ENCODE measurements around the gene ATP5ME.

DNA sequence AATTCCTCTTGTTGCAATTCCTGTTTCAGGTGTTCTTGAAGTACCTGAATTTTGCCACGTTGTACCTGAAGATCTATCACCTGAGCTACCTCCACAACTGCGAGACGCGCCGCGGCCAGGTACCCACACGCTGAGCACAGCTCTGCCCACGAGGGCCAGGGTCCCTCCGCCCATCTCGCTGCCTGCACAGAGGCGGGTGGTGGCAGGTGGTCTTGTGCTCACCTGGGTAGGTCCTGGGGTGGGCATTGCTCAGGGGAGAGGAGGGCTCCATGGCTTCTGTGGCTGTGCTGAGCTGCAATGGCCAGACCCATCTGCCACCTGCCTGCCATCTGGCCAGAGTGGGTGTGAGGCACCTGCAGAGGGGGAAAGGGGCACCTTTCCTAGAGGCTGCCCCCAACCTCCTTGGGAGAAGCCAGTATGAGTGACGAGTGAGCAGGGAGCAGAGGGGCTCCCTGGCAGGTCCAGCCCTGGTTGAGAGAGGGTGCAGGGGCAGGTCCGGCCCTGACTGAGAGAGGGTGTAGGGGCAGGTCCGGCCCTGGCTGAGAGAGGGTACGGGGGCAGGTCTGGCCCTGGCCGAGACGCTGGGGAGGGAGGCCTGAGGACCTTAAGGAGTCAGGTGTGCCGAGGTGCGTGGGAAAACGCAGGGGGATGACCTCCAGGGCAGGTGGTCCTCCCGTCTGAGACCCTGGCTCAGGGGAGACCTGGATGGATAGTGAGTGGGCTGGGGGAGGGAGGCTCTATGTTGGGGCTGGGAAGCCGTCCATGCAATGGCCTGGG is 38.0 kb downstream of the ATP5ME start:
- TF ChIP-seq, protein P1, sequence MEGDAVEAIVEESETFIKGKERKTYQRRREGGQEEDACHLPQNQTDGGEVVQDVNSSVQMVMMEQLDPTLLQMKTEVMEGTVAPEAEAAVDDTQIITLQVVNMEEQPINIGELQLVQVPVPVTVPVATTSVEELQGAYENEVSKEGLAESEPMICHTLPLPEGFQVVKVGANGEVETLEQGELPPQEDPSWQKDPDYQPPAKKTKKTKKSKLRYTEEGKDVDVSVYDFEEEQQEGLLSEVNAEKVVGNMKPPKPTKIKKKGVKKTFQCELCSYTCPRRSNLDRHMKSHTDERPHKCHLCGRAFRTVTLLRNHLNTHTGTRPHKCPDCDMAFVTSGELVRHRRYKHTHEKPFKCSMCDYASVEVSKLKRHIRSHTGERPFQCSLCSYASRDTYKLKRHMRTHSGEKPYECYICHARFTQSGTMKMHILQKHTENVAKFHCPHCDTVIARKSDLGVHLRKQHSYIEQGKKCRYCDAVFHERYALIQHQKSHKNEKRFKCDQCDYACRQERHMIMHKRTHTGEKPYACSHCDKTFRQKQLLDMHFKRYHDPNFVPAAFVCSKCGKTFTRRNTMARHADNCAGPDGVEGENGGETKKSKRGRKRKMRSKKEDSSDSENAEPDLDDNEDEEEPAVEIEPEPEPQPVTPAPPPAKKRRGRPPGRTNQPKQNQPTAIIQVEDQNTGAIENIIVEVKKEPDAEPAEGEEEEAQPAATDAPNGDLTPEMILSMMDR (IDR thresholded peaks at IDR 0.05), result no peak
- no peak for TF ChIP-seq POLR2A (IDR thresholded peaks at IDR 0.05)

Data from body of pancreas (tissue), 4 donors.